A549 (cell line): ENCODE measurements around the gene CEP192. TPM values are rescaled to one million over a fixed set of nuclear protein-coding genes. Genes with fewer than 3 reads are reported as not detected.
"Not testable (repeated sequence)": the region's sequence is repeated elsewhere in the genome, so short reads cannot be mapped to it uniquely, and the experiment has no call there.

ENCODE experiments used
- ATAC-seq, 2 experiments: fragments of 200-7000 bp in 1 of 2; fragments of >200 bp in 1 of 2; cut with Nextera tagmentation in 1 of 2; cut with Tn5 transposase in 1 of 2; 3 replicates each; pipeline versions ENCODE4 v1.8.0 to v1.9.1; 2018 to 2020; ENCODE audit warnings: mild to moderate bottlenecking in 1 of 2, moderate library complexity in 1 of 2
- CTCF ChIA-PET: fragments of 300-600 bp; sonication (Branson Sonifier 250); formaldehyde crosslinking; extraction: SDS; loops from one replicate; lab custom pipeline; 2021; ENCODE audit warnings: antibody characterized with exemption, inconsistent platforms; lab: Yijun Ruan, JAX
- POLR2A ChIA-PET: fragments of 350-600 bp; formaldehyde crosslinking; extraction: SDS; loops from one replicate; lab custom pipeline; 2021; ENCODE audit warnings: antibody characterized with exemption, inconsistent platforms; lab: Yijun Ruan, JAX
- DNase-seq, 2 experiments: peaks; one replicate each; pipeline versions ENCODE4 v3.0.0 to v3.0.0-alpha.2; 2011 to 2016; ENCODE audit warnings: low read depth in 1 of 2, low spot score in 1 of 2
- FAIRE-seq: peaks from 2 replicates; lab custom pipeline; 2011; peaks lifted over from hg19 to GRCh38; lab: Jason Lieb, UNC
- H3K27ac ChIP-seq, 2 experiments: fragments of >200 bp; sonication (Bioruptor Twin); formaldehyde crosslinking; 3 replicates each; pipeline ENCODE4 v1.5.1; 2016 to 2017
- H3K4me1 ChIP-seq: fragments of >200 bp; sonication (Bioruptor Twin); formaldehyde crosslinking; 3 replicates; pipeline ENCODE4 v1.6.1; 2016
- H3K4me2 ChIP-seq: fragments of >200 bp; sonication (Bioruptor Twin); formaldehyde crosslinking; 3 replicates; pipeline ENCODE4 v1.6.1; 2016
- H3K4me3 ChIP-seq: fragments of >200 bp; sonication (Bioruptor Twin); formaldehyde crosslinking; 3 replicates; pipeline ENCODE4 v1.5.1; 2016
- H3K9me3 ChIP-seq: fragments of >200 bp; sonication (Bioruptor Twin); formaldehyde crosslinking; 3 replicates; pipeline ENCODE4 v1.6.1; 2016
- BHLHE40 ChIP-seq: IDR thresholded peaks from 2 replicates; pipeline ENCODE4 v1.6.1; 2012; ENCODE audit warnings: low read depth, low read length, inconsistent platforms
- CEBPB ChIP-seq, 2 experiments: fragments of >200 bp in 1 of 2; sonication (Bioruptor Twin) in 1 of 2; formaldehyde crosslinking in 1 of 2; IDR thresholded peaks; 2 replicates each; pipeline ENCODE4 v1.6.1; 2012 to 2016
- ESRRA ChIP-seq: fragments of 150-350 bp; IDR thresholded peaks from 2 replicates; pipeline ENCODE4 v1.6.1; 2014; ENCODE audit warnings: mild to moderate bottlenecking, low read length, borderline replicate concordance
- FOXS1 ChIP-seq: fragments of 250-450 bp; sonication (Bioruptor Pico); IDR thresholded peaks from 2 replicates; pipeline ENCODE4 v1.5.0; 2020; ENCODE audit warnings: mild to moderate bottlenecking, moderate library complexity
- HEYL ChIP-seq: fragments of 250-450 bp; sonication (Bioruptor Pico); IDR thresholded peaks from 2 replicates; pipeline ENCODE4 v1.8.0; 2021; ENCODE audit warnings: mild to moderate bottlenecking, moderate library complexity
- HOXA7 ChIP-seq: fragments of 250-450 bp; sonication (Bioruptor Pico); IDR thresholded peaks from 2 replicates; pipeline ENCODE4 v1.5.0; 2020; ENCODE audit warnings: mild to moderate bottlenecking, moderate library complexity
- HOXB13 ChIP-seq: fragments of 250-450 bp; sonication (Bioruptor Pico); IDR thresholded peaks from 2 replicates; pipeline ENCODE4 v1.5.0; 2020; ENCODE audit warnings: low read depth, mild to moderate bottlenecking, moderate library complexity
- MAZ ChIP-seq: fragments of 150-350 bp; IDR thresholded peaks from 2 replicates; pipeline ENCODE4 v1.6.1; 2014; ENCODE audit warnings: antibody characterized with exemption, low read depth, low read length, borderline replicate concordance
- POLR2AphosphoS2 ChIP-seq: conservative IDR thresholded peaks from 2 replicates; pipeline ENCODE4 v1.6.1; 2012; ENCODE audit warnings: low read length, improper control_type of control experiment, inconsistent platforms
- RCOR1 ChIP-seq: fragments of 150-350 bp; IDR thresholded peaks from 2 replicates; pipeline ENCODE4 v1.6.1; 2014; ENCODE audit warnings: antibody characterized with exemption, low read length, low read depth
- TP53 ChIP-seq: fragments of 250-450 bp; sonication (Bioruptor Pico); IDR thresholded peaks from 2 replicates; pipeline ENCODE4 v1.5.0; 2021; ENCODE audit warnings: mild to moderate bottlenecking, moderate library complexity
- ZC3H11A ChIP-seq: fragments of 450-650 bp; IDR thresholded peaks from 2 replicates; pipeline ENCODE4 v1.6.1; 2014; ENCODE audit warnings: antibody characterized with exemption, mild to moderate bottlenecking
- ZFP36 ChIP-seq: fragments of 450-650 bp; IDR thresholded peaks from 2 replicates; pipeline ENCODE4 v1.6.1; 2014; ENCODE audit warnings: borderline replicate concordance; ENCODE audit not compliant: partially characterized antibody
- ZNF302 ChIP-seq: fragments of 250-450 bp; sonication (Bioruptor Pico); IDR thresholded peaks from 2 replicates; pipeline ENCODE4 v1.9.0; 2021; ENCODE audit warnings: inconsistent platforms, mild to moderate bottlenecking, moderate library complexity
- WGBS: methylation state at CpG from one replicate; pipeline ENCODE4 v1.1.6; 2017; ENCODE audit errors: missing lambda C conversion rate; 5-methylcytosine and 5-hydroxymethylcytosine counted together
- polyA plus RNA-seq, 4 experiments: library from polyadenylated mRNA; depleted of rRNA in 3 of 4; stranded (reverse); fragments of >200 nt; fragmentation: RNase III in 1 of 4; extraction: RNeasy Plus Mini Kit Qiagen cat#74134 plus additional on column Dnase treatment in 1 of 4; gene quantifications; 2 replicates in 3 of 4; 3 replicates in 1 of 4; pipeline ENCODE4 v1.2.3, GENCODE V29; 2011 to 2017
- TF ChIP-seq, protein P1 (sequence below): fragments of 250-450 bp; sonication (Bioruptor Pico); IDR thresholded peaks from 2 replicates; pipeline ENCODE4 v1.5.0; 2020; ENCODE audit warnings: low read depth, mild to moderate bottlenecking, moderate library complexity
- TF ChIP-seq, protein P2 (sequence below): IDR thresholded peaks from 2 replicates; pipeline ENCODE4 v1.6.1; 2012
- TF ChIP-seq, protein P3 (sequence below): fragments of >200 bp; sonication (Bioruptor Twin); formaldehyde crosslinking; IDR thresholded peaks from 3 replicates; pipeline ENCODE4 v1.6.1; 2016
- TF ChIP-seq, protein P4 (sequence below): fragments of 250-450 bp; sonication (Bioruptor Pico); IDR thresholded peaks from 2 replicates; pipeline ENCODE4 v1.5.0; 2021; ENCODE audit warnings: mild to moderate bottlenecking, moderate library complexity, borderline replicate concordance

Gene CEP192
- polyA plus RNA-seq, 2 of the 4 experiments (the other 2 are of a cell fraction) = 8.9 to 21.1 TPM

DNA sequence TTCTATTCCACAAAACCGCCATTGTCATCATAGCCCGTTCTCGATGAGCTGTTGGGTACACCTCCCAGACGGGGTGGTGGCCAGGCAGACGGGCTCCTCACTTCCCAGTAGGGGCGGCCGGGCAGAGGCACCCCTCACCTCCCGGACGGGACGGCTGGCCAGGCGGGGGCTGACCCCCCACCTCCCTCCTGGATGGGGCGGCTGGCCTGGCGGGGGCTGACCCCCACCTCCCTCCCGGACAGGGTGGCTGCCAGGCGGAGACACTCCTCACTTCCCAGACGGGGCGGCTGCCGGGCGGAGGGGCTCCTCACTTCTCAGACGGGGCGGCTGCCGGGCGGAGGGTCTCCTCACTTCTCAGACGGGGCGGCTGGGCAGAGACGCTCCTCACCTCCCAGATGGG lies 106.9 kb downstream of the CEP192 start:
- CTCF ChIA-PET, H3K4me3 ChIP-seq, POLR2A ChIA-PET, H3K27ac ChIP-seq, FAIRE-seq, H3K4me2 ChIP-seq, H3K4me1 ChIP-seq, DNase-seq, H3K9me3 ChIP-seq, ATAC-seq: not testable (repeated sequence)
- 20% methylated on average over 1 of the region's 26 CpGs for WGBS

DNA sequence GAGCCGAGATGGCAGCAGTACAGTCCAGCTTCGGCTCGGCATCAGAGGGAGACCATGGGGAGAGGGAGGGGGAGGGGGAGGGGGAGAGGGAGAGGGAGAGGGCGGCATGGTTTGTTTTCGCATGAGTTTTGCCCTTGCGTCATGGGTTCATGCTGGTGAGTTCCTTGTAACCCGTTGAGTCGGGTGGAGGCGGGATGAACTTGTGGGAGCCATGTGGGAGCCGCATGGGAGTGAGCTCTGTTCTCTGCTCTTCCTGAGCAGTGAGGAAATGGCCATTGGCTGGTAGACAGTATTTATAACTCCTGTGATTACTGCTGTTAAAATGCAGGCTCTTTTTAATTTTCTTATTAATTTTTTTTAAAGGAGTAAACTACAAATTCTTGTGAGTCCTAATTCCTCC lies 108.0 kb downstream of the CEP192 start:
- H3K4me1 ChIP-seq = no peaks in the 10 kb centered on the region
- 85% methylated on average over 7 of the region's 10 CpGs for WGBS
- no peak overlapping the region for H3K4me3 ChIP-seq
- POLR2A ChIA-PET = no interaction called here
- no peak for FAIRE-seq
- ATAC-seq = no peak
- H3K9me3 ChIP-seq = no peaks in the 10 kb centered on the region
- TF ChIP-seq FOXS1 = no peak
- TF ChIP-seq ZC3H11A = no peak
- no peak for TF ChIP-seq ZFP36
- no peak for TF ChIP-seq HOXA7 (CRISPR knock-in tag)
- TF ChIP-seq, protein P1, sequence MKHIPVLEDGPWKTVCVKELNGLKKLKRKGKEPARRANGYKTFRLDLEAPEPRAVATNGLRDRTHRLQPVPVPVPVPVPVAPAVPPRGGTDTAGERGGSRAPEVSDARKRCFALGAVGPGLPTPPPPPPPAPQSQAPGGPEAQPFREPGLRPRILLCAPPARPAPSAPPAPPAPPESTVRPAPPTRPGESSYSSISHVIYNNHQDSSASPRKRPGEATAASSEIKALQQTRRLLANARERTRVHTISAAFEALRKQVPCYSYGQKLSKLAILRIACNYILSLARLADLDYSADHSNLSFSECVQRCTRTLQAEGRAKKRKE (CRISPR knock-in tag) = no peak
- TF ChIP-seq, protein P2, sequence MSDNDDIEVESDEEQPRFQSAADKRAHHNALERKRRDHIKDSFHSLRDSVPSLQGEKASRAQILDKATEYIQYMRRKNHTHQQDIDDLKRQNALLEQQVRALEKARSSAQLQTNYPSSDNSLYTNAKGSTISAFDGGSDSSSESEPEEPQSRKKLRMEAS = no peak
- no peak for TF ChIP-seq ZNF302 (CRISPR knock-in tag)
- TF ChIP-seq, protein P3, sequence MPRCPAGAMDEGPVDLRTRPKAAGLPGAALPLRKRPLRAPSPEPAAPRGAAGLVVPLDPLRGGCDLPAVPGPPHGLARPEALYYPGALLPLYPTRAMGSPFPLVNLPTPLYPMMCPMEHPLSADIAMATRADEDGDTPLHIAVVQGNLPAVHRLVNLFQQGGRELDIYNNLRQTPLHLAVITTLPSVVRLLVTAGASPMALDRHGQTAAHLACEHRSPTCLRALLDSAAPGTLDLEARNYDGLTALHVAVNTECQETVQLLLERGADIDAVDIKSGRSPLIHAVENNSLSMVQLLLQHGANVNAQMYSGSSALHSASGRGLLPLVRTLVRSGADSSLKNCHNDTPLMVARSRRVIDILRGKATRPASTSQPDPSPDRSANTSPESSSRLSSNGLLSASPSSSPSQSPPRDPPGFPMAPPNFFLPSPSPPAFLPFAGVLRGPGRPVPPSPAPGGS = no peak
- no peak for TF ChIP-seq RCOR1
- no peak for TF ChIP-seq TP53
- no peak for TF ChIP-seq POLR2AphosphoS2
- no peak for TF ChIP-seq ESRRA
- TF ChIP-seq CEBPB (IDR thresholded peaks at IDR 0.05) = no peak
- DNase-seq = no peak
- no peak overlapping the region for H3K4me2 ChIP-seq
- CTCF ChIA-PET = interaction anchor here (0.9 kb wide), 1 partner anchor 63 kb away, joined by 3 read pairs; no protein-coding TSS in a partner anchor
- H3K27ac ChIP-seq = no peak overlapping the region

DNA sequence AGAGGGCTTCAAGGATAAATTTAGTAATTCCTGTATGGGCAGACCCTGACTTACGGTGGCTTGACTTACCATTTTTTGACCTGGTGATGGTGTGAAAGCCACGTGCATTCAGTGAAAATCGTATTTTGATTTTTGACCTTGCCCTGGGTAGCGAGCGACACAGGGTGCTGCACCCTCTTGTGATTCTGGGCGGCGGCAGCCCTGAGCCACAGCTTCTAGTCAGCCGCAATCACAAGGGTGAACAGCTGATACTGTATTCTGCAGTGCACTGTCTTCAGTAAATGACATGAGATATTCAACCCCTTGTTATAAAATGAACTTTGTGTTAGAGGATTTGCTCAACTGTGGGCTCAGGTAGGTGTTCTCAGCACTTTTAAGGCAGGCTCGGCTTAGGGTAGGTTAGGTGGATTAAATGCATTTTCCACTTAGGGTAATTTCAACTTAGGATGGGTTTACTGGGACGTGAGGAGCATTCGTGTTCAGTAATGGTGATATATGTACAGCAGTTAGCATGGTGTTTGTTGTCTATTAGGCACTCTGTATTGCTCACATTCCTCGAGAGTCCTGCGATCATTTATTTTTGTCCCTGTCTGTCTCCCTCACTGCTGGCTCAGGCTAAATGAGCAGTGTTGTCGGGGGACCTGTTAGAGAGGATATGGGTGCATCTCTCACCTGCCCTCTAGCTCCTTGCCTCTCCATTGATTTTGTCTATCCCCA lies 109.9 kb downstream of the CEP192 start:
- no peak for FAIRE-seq
- no peak overlapping the region for H3K27ac ChIP-seq
- H3K9me3 ChIP-seq = no peaks in the 10 kb centered on the region

More for the DNA sequence above, 109.9 kb downstream of the CEP192 start:
- POLR2A ChIA-PET = no interaction called here
- DNase-seq (no peak), ATAC-seq (no peak)
- 96% methylated on average over 14 of the region's 14 CpGs for WGBS
- Histone ChIP-seq H3K4me3 (no peak overlapping the region), H3K4me2 (no peak overlapping the region), H3K4me1 (no peaks in the 10 kb centered on the region)
- TF ChIP-seq, protein P4, sequence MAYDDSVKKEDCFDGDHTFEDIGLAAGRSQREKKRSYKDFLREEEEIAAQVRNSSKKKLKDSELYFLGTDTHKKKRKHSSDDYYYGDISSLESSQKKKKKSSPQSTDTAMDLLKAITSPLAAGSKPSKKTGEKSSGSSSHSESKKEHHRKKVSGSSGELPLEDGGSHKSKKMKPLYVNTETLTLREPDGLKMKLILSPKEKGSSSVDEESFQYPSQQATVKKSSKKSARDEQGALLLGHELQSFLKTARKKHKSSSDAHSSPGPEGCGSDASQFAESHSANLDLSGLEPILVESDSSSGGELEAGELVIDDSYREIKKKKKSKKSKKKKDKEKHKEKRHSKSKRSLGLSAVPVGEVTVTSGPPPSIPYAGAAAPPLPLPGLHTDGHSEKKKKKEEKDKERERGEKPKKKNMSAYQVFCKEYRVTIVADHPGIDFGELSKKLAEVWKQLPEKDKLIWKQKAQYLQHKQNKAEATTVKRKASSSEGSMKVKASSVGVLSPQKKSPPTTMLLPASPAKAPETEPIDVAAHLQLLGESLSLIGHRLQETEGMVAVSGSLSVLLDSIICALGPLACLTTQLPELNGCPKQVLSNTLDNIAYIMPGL (CRISPR knock-in tag) = no peak
- no peak for TF ChIP-seq MAZ
- TF ChIP-seq HOXB13 = no peak
- TF ChIP-seq HEYL (CRISPR knock-in tag) = no peak
- no peak for TF ChIP-seq ESRRA
- TF ChIP-seq BHLHE40 = no peak
- CTCF ChIA-PET = interaction anchor here (1.2 kb wide), 1 partner anchor 25 kb away, joined by 3 read pairs; no protein-coding TSS in a partner anchor
